ENCODE data around the gene ADSL. TPM values are rescaled to one million over a fixed set of nuclear protein-coding genes. Genes with fewer than 3 reads are reported as not detected.

The ADSL gene
- total RNA-seq, 4 donors from 2014 or later: 74.6 to 106 (median 85.8) TPM

GRCh38 chr22:40400159-40400558, 53.9 kb downstream of the ADSL start:
- DNase-seq (ENCODE audit: low spot score): no peak
- TF ChIP-seq CTCF (IDR thresholded peaks at IDR 0.05): no peak
- ATAC-seq (ENCODE audit: low FRiP score): no peak

GRCh38 chr22:40401532-40401931, 55.2 kb downstream of the ADSL start:
- DNase-seq (ENCODE audit: low spot score): no peak
- ATAC-seq (ENCODE audit: low FRiP score): no peak
- TF ChIP-seq CTCF (IDR thresholded peaks at IDR 0.05): no peak

GRCh38 chr22:40401981-40402406, 55.7 kb downstream of the ADSL start:
- no peak for ATAC-seq (ENCODE audit: low FRiP score)
- no peak for TF ChIP-seq CTCF (IDR thresholded peaks at IDR 0.05)
- DNase-seq (ENCODE audit: low spot score): no peak

DNA sequence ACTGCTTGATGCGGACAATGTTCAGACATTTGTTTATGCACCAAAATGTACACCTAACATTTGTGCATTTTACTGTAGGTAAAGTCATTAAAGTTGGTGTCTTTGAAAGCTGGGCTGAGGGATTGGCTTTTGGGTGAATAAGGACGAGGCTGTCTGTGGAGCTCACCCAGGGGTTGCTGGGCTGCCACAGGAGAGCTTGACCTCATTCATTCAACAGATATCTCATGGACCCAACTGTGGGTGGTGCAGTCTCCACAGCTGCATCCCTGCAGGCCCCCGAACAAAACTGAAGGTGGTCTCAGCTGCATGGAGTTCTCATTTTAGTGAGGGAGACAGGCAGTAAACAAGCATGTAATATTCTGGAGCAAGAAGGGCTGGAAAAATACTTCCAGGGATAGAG, 56.8 kb downstream of the ADSL start:
- DNase-seq (ENCODE audit: low spot score) (no peak), ATAC-seq (ENCODE audit: low FRiP score) (no peak)
- TF ChIP-seq CTCF (IDR thresholded peaks at IDR 0.05): no peak

GRCh38 chr22:40403651-40404050, 57.4 kb downstream of the ADSL start:
- no peak for ATAC-seq (ENCODE audit: low FRiP score)
- no peak for DNase-seq (ENCODE audit: low spot score)
- no peak for TF ChIP-seq CTCF (IDR thresholded peaks at IDR 0.05)

DNA sequence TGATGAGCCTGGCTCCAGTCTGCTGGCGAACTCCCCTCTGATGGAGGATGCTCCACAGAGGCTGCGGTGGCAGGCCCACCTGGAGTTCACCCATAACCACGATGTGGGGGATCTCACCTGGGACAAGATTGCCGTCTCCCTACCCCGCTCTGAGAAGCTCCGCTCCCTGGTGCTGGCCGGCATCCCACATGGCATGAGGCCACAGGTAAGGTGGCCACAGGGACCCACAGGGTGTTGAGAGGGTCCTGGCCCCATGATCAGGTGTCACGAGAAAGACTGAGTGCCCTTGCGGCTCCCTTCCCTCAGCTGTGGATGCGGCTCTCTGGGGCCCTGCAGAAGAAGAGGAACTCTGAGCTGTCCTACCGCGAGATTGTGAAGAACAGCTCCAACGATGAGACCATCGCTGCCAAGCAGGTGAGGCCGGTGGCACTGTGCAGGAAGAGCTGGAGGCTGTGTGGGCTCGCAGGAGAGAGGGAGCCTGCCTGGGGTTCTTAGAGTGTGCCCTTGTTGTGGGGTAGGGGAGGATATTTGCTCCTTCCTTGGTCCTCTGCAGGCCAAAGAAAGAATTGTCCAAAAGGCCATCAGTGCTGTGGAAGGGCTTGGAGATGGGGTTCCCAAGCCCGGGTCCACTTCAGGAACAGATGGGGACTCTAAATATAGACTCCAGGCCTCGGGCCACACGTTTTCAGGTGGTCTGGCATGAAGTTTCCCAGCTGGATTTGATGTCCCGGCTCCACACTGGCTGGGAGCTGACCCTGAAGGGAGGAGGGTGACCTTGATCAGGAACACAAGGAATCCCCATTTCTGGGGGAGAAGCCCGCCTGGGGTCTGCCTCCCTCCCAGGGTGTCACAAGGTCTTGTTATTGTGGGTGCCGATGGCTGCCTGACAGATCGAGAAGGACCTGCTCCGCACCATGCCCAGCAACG, 58.2 kb downstream of the ADSL start:
- ATAC-seq (ENCODE audit: low FRiP score): no peak
- TF ChIP-seq CTCF (IDR thresholded peaks at IDR 0.05): no peak
- no peak for DNase-seq (ENCODE audit: low spot score)

Data from omental fat pad (tissue), 4 donors.